K562 (cell line): Measurements from ENCODE around the gene PLA2R1. TPM values are rescaled to one million over a fixed set of nuclear protein-coding genes. Genes with fewer than 3 reads are reported as not detected.

Experiments
- ATAC-seq: fragments of 200-7000 bp; cut with Tn5 transposase; 3 replicates; pipeline ENCODE4 v1.9.1; 2020; ENCODE audit warnings: moderate library complexity
- BruUV-seq: library from RNA; stranded (reverse); fragments of 400-500 nt; replicated peaks from 2 replicates; lab custom pipeline; 2021; lab: Mats Ljungman, UMichigan
- CTCF ChIA-PET: fragments of 300-600 bp; formaldehyde crosslinking; extraction: SDS; loops from one replicate; lab custom pipeline; 2021; ENCODE audit warnings: low intra/inter-chr PET ratio; lab: Yijun Ruan, JAX
- POLR2A ChIA-PET: fragments of 300-600, 350-650 bp; sonication (Branson Sonifier 250); formaldehyde crosslinking; extraction: SDS; loops from one replicate; lab custom pipeline; 2021; ENCODE audit warnings: antibody characterized with exemption, inconsistent platforms; lab: Yijun Ruan, JAX
- DNase-seq, 4 experiments: peaks; one replicate each; pipeline versions ENCODE4 v3.0.0 to v3.0.0-alpha.2; 2011 to 2018; ENCODE audit warnings: low spot score in 3 of 4, mixed read lengths in 3 of 4; ENCODE audit errors: extremely low read depth in 1 of 4
- FAIRE-seq: peaks from 2 replicates; lab custom pipeline; 2011; peaks lifted over from hg19 to GRCh38; lab: Jason Lieb, UNC
- H2AFZ ChIP-seq: 2 replicates; pipeline ENCODE4 v1.6.0; 2011; ENCODE audit warnings: low read depth, low read length, control low read depth, inconsistent platforms
- H3K27ac ChIP-seq: fragments of 200-600 bp; 3 replicates; pipeline ENCODE4 v1.8.0; 2011; ENCODE audit warnings: low read depth, mild to moderate bottlenecking, control low read depth, inconsistent platforms, low read length, moderate library complexity, mixed read lengths; ENCODE audit errors: extremely low read depth
- H3K27me3 ChIP-seq, 2 experiments: fragments of 300-600 bp in 1 of 2; 2 replicates in 1 of 2; 3 replicates in 1 of 2; pipeline versions ENCODE4 v1.6.0 to v1.8.0; 2011; ENCODE audit warnings: inconsistent platforms in 2 of 2, low read length in 2 of 2, mild to moderate bottlenecking in 1 of 2, mixed read lengths in 1 of 2, moderate library complexity in 1 of 2; ENCODE audit not compliant: control insufficient read depth in 2 of 2, insufficient read depth in 2 of 2
- H3K36me3 ChIP-seq: fragments of 300-600 bp; 3 replicates; pipeline ENCODE4 v1.8.0; 2011; ENCODE audit warnings: mild to moderate bottlenecking, low read length, inconsistent platforms; ENCODE audit not compliant: control insufficient read depth, insufficient read depth
- H3K4me1 ChIP-seq, 2 experiments: fragments of 200-600 bp in 1 of 2; replicated peaks in 1 of 2; 2 replicates in 1 of 2; 3 replicates in 1 of 2; pipeline versions ENCODE4 v1.5.1 to v1.8.0; 2011; ENCODE audit warnings: inconsistent platforms in 2 of 2, low read length in 2 of 2, mild to moderate bottlenecking in 1 of 2, mixed read lengths in 1 of 2, moderate library complexity in 1 of 2; ENCODE audit not compliant: control insufficient read depth in 2 of 2, insufficient read depth in 2 of 2
- H3K4me2 ChIP-seq: 2 replicates; pipeline ENCODE4 v1.6.1; 2011; ENCODE audit warnings: low read length, control low read depth, inconsistent platforms, mixed read lengths; ENCODE audit not compliant: insufficient read depth
- H3K4me3 ChIP-seq: fragments of 200-600 bp; sonication (generic), shearing (Covaris generic); 2 replicates; pipeline ENCODE4 v1.5.1; 2016; ENCODE audit warnings: control low read depth, inconsistent platforms
- H3K79me2 ChIP-seq: fragments of 200-600 bp; 3 replicates; pipeline ENCODE4 v1.8.0; 2011; ENCODE audit warnings: low read length, inconsistent platforms; ENCODE audit not compliant: control insufficient read depth, insufficient read depth
- H3K9ac ChIP-seq, 2 experiments: 2 replicates each; pipeline versions ENCODE4 v1.6.0 to v1.6.1; 2011; ENCODE audit warnings: low read depth in 2 of 2, low read length in 2 of 2, control low read depth in 1 of 2, inconsistent platforms in 1 of 2, mild to moderate bottlenecking in 1 of 2, mixed read lengths in 1 of 2; ENCODE audit not compliant: insufficient read depth in 1 of 2
- H3K9me1 ChIP-seq: one replicate; pipeline ENCODE4 v1.6.0; 2011; ENCODE audit warnings: inconsistent platforms, mild to moderate bottlenecking, low read length, moderate library complexity; ENCODE audit not compliant: control insufficient read depth, insufficient read depth
- H3K9me3 ChIP-seq: replicated peaks from 2 replicates; pipeline ENCODE4 v1.5.1; 2011; ENCODE audit warnings: low read depth, low read length, inconsistent platforms; ENCODE audit not compliant: control insufficient read depth, insufficient read depth
- H4K20me1 ChIP-seq: replicated peaks from 2 replicates; pipeline ENCODE4 v1.6.1; 2011; ENCODE audit warnings: low read length, inconsistent platforms, mixed read lengths; ENCODE audit not compliant: control insufficient read depth, insufficient read depth
- WGBS: fragments of 100-300 bp; shearing (Covaris generic); methylation state at CpG from one replicate; pipeline ENCODE4 v1.1.6; 2016; ENCODE audit warnings: low coverage, mixed read lengths; ENCODE audit not compliant: insufficient coverage; ENCODE audit errors: missing lambda C conversion rate; 5-methylcytosine and 5-hydroxymethylcytosine counted together
- in situ Hi-C: fragments of 300-500 bp; cut with MboI; formaldehyde crosslinking; loops from 4 replicates; pipeline ENCODE4 v1.15.0; 2018; ENCODE audit warnings: inconsistent platforms, mixed read lengths
- intact Hi-C: fragments of 100-400 bp; cut with micrococcal nuclease; formaldehyde crosslinking; loops from 2 replicates; pipeline ENCODE4 v1.14.2; 2022
- polyA plus RNA-seq, 8 experiments: library from polyadenylated mRNA; depleted of rRNA in 4 of 8; stranded (reverse) in 5 of 8; unstranded in 3 of 8; fragments of >200 nt; fragmentation: Nextera tagmentation in 2 of 8; fragmentation: Illumina TruSeq in 1 of 8; extraction: Ambion mirVana in 2 of 8; extraction: Trizol in 1 of 8; gene quantifications; 2 replicates each; pipeline versions ENCODE4 v1.2.1 to v1.2.3, GENCODE V29; 2011 to 2014; ENCODE audit warnings: inconsistent platforms in 1 of 8, missing spikeins in 1 of 8
- total RNA-seq, 7 experiments: library from RNA; depleted of rRNA in 6 of 7; stranded (reverse); fragments of >200 nt in 6 of 7; fragmentation: Illumina TruSeq in 2 of 7; extraction: Trizol in 2 of 7; gene quantifications; 2 replicates each; pipeline versions ENCODE4 v1.2.1 to v1.2.3, GENCODE V29; 2011 to 2021; ENCODE audit warnings: low replicate concordance in 1 of 7
- TF ChIP-seq, protein P1 (sequence below): fragments of 450-650 bp; IDR thresholded peaks from 2 replicates; pipeline ENCODE4 v1.6.1; 2018; ENCODE audit not compliant: partially characterized antibody

Gene PLA2R1
- total and polyA plus RNA-seq, 9 of the 15 experiments (the other 6 are each of a cell fraction or from before 2014, with no cell fraction given) = not detected

DNA sequence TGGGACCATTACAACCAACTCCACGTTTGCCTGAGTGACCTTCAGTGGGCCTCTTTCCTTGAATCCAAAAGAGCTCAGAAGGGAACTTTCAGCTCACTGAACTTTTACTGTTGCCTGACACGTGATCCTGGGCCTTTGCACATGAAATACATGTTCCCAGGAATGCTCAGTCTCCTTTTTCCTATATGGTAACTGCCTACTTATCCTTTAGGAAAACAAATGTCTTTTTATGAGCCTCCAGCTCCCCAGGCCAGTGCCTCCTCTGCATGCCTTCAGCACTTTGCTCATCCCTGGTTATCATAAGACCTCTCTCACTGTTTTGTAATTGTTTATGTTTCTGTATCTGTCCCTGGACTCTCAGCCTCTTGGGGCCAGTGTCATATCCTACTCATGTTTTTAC, 5.1 kb downstream of the PLA2R1 start:
- WGBS = 0% methylated on average over 2 of the region's 2 CpGs
- Histone ChIP-seq H3K4me2 (no peak overlapping the region), H3K36me3 (no peaks in the 10 kb centered on the region), H3K9me1 (no peaks in the 10 kb centered on the region), H3K4me3 (no peak overlapping the region), H3K79me2 (no peaks in the 10 kb centered on the region), H4K20me1 (no peaks in the 10 kb centered on the region), H3K27me3 (peaks cover 13 to 20% of the 10 kb centered on the region in 2 experiments; a peak in 3 of 5 replicates), H3K4me1 (peaks cover 0 to 5% of the 10 kb centered on the region in 2 experiments; a peak in 1 of 5 replicates)
- ChIA-PET CTCF (no interaction called here), POLR2A (interaction anchor here (0.5 kb wide), 1 partner anchor 14 kb away, joined by 5 read pairs; no protein-coding TSS in a partner anchor)
- in situ Hi-C loops = no loop called here
- no peak for ATAC-seq
- no TSS peak for BruUV-seq
- intact Hi-C loops = no loop called here
- no peak for FAIRE-seq
- no peak for DNase-seq
- TF ChIP-seq, protein P1, sequence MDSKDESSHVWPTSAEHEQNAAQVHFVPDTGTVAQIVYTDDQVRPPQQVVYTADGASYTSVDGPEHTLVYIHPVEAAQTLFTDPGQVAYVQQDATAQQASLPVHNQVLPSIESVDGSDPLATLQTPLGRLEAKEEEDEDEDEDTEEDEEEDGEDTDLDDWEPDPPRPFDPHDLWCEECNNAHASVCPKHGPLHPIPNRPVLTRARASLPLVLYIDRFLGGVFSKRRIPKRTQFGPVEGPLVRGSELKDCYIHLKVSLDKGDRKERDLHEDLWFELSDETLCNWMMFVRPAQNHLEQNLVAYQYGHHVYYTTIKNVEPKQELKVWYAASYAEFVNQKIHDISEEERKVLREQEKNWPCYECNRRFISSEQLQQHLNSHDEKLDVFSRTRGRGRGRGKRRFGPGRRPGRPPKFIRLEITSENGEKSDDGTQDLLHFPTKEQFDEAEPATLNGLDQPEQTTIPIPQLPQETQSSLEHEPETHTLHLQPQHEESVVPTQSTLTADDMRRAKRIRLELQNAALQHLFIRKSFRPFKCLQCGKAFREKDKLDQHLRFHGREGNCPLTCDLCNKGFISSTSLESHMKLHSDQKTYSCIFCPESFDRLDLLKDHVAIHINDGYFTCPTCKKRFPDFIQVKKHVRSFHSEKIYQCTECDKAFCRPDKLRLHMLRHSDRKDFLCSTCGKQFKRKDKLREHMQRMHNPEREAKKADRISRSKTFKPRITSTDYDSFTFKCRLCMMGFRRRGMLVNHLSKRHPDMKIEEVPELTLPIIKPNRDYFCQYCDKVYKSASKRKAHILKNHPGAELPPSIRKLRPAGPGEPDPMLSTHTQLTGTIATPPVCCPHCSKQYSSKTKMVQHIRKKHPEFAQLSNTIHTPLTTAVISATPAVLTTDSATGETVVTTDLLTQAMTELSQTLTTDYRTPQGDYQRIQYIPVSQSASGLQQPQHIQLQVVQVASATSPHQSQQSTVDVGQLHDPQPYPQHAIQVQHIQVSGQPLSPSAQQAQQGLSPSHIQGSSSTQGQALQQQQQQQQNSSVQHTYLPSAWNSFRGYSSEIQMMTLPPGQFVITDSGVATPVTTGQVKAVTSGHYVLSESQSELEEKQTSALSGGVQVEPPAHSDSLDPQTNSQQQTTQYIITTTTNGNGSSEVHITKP = no peak
- TF ChIP-seq, all 486 proteins: peak for 0
- no peak overlapping the region for H2AFZ ChIP-seq
- no peaks in the 10 kb centered on the region for H3K9me3 ChIP-seq
- H3K27ac ChIP-seq = no peak overlapping the region
- no peak overlapping the region for H3K9ac ChIP-seq
